GM12864 (cell line): Measurements from ENCODE around the gene C10orf95.
"Not testable (repeated sequence)": the region's sequence is repeated elsewhere in the genome, so short reads cannot be mapped to it uniquely, and the experiment has no call there.

Experiments used
- DNase-seq: peaks from one replicate; pipeline ENCODE4 v3.0.0-alpha.2; 2011; ENCODE audit warnings: low read depth
- H3K4me3 ChIP-seq: 2 replicates; pipeline ENCODE4 v1.5.1; 2011; ENCODE audit warnings: mild to moderate bottlenecking, low read depth, low read length, control low read depth
- TF ChIP-seq, protein P1 (sequence below): IDR thresholded peaks from 2 replicates; pipeline ENCODE4 v1.5.1; 2011; ENCODE audit warnings: low read depth, mild to moderate bottlenecking, moderate library complexity, low read length, control low read depth, inconsistent platforms; ENCODE audit errors: missing control alignments

The C10orf95 gene

GRCh38 chr10:102457591-102458150 lies 6.3 kb upstream of the C10orf95 start:
- H3K4me3 ChIP-seq, result no peak overlapping the region
- TF ChIP-seq, protein P1, sequence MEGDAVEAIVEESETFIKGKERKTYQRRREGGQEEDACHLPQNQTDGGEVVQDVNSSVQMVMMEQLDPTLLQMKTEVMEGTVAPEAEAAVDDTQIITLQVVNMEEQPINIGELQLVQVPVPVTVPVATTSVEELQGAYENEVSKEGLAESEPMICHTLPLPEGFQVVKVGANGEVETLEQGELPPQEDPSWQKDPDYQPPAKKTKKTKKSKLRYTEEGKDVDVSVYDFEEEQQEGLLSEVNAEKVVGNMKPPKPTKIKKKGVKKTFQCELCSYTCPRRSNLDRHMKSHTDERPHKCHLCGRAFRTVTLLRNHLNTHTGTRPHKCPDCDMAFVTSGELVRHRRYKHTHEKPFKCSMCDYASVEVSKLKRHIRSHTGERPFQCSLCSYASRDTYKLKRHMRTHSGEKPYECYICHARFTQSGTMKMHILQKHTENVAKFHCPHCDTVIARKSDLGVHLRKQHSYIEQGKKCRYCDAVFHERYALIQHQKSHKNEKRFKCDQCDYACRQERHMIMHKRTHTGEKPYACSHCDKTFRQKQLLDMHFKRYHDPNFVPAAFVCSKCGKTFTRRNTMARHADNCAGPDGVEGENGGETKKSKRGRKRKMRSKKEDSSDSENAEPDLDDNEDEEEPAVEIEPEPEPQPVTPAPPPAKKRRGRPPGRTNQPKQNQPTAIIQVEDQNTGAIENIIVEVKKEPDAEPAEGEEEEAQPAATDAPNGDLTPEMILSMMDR, result no peak
- no peak for DNase-seq

- no peak for DNase-seq
- TF ChIP-seq, protein P1, result no peak
- no peak overlapping the region for H3K4me3 ChIP-seq
These were observed 4.6 kb upstream of the C10orf95 start for GRCh38 chr10:102455893-102456471.

GRCh38 chr10:102454662-102455487 lies 3.5 kb upstream of the C10orf95 start:
- H3K4me3 ChIP-seq, DNase-seq: not testable (repeated sequence)

DNA sequence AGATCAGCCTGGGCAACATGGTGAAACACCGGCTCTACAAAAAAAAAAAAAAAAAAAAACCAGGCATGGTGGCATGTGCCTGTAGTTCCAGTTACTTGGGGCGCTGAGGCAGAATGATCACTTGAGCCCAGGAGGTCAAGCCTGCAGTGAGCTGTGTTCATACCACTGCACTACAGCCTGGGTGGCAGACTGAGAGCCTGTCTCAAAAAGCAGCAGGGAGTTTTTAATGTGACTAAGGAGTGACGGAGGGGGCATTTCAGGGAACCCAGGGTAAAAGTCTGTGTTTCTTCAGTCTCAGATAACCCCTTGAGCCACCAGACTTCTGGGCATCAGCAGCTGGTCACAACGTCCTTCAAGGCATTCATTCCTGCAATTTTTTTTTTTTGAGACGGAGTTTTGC lies 2.2 kb upstream of the C10orf95 start:
- DNase-seq, result no peak
- TF ChIP-seq, protein P1, result no peak
- no peak overlapping the region for H3K4me3 ChIP-seq

DNA sequence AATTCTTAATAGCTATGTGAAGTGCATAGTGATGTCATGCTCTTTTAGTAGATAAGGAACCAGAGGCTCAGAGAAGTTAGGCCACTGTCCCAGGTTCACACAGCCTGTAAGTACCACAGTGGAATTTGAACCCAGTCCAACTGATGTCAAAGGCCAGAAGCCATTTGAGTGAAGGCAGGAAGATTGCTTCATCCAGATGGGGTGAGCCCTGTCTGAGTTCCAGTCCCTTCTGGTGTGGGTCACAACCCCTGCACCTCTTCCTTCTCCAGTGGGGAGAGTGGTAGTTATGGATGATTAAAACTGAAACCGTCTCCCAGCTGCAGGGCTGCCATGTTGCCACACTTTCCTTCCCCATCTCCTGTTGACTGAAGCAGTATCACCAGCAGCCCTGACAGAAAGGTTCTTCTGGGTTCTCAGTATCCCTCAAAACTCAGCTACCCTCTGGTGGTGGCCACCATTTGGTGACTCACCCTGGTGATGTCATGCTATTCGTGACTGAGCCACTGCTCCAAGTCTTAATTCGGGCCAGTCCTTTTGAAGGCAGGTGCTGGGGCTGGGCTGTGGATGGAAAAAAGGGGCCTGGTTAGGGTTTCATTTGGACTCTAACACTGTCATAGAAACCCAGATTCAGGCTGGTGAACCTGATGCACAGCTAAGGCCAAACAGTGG lies 1.5 kb upstream of the C10orf95 start:
- TF ChIP-seq, protein P1, result no peak
- no peak for DNase-seq
- H3K4me3 ChIP-seq, result no peak overlapping the region

DNA sequence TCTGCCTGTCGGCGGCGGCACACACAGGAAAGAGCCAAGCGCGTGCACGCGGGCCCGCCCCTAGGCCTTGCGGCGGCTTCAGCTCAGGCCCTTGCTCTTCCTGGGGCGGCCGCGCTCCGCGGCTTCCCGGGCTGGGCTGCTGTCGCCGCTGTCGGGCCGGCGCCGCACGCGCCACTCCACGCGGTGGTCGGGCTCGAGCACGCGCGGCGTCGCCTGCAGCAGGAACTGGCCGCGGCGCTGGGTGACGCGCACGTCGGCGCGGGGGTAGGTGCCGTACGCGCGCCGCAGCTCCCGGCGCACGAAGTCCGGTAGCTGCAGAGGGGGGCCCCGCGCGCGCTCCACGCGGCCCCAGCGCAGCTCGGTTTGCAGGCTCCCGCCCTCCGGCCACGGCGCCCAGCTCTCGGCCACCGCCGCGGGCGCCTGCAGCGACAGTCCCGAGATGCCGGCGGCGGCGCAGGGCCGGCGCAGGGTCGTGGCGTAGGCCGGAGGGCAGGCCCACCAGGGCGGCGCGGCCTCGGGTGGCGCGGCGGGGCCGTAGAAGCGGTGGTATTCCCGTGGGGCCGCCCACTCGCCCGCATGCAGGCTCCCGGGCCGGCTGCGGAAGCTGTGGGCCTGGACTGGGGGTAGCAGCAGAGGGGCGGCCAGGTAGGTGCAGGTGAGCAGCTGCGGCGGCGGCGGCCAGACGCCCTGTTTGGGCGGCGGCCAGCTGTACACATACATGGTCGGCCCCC lies 804 bp downstream of the C10orf95 start:
- DNase-seq, result peak; percentile 82
- peak overlapping the region; percentile 90 for H3K4me3 ChIP-seq
- TF ChIP-seq, protein P1, result no peak

DNA sequence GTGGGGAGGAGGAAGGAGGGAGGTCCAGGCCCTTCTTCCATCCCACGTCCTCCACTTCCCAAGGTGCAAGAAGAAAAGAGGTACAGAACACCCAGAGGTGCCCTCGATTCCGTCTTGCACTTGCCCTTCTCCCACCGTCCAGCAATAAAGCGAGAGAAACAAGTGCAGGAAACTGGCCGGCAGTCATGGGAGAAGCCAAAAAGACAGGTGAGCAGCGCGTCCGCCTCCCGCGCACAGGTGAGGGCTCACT lies 1.3 kb downstream of the C10orf95 start:
- TF ChIP-seq, protein P1, result no peak
- peak overlapping the region; percentile 90 for H3K4me3 ChIP-seq
- DNase-seq, result no peak
